Measurements from ENCODE around the gene AFF3. TPM values are rescaled to one million over a fixed set of nuclear protein-coding genes. Genes with fewer than 3 reads are reported as not detected.
"Not testable (repeated sequence)": the region's sequence is repeated elsewhere in the genome, so short reads cannot be mapped to it uniquely, and the experiment has no call there.

The AFF3 gene
- polyA plus RNA-seq, 1 donor (not counting 4 experiments of a cell fraction or from before 2014, with no cell fraction given), result not detected

DNA sequence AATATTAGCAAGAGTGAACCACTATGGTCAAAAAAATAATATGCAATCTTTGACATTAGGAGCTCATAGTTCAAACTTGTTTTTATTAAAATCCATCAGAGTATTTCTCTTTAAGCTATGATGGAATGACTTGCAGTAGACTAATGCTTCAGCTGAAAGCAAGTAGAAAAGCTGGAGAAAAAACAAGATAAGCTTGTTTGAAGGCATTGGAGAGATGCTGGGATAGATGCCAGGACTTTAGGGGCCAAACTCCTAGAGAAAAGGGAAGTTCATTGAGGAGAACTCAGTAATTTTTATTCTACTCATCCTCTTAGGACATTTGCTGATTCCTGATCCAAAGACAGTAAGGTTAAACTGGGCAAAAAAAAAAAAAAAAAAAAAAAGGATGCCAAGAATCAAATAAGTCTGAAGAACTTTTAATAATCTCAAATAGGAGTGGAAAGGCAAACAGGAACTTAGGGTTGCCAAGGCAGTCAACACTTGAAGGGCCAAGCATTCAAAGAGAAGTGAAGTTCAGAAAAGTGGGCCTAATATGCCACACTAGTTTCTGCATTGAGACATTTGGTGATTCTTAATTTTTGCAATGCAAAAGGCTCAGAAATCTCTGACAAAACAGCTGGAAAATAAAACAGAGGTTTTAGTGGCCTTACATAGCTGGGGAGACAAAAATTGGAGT is 19.7 kb upstream of the AFF3 start:
- Histone ChIP-seq H3K4me3 (ENCODE audit: control insufficient read depth in 2 of 3, extremely low read depth in 1 of 3, insufficient read depth in 2 of 3, low read depth in 1 of 3, low read length in 3 of 3) (no peak overlapping the region), H3K36me3 (ENCODE audit: control insufficient read depth in 2 of 2, extremely low read depth in 1 of 2, insufficient read depth in 2 of 2, low read length in 2 of 2) (no peaks in the 10 kb centered on the region), H4K20me1 (ENCODE audit: control insufficient read depth, extremely low read depth, insufficient read depth, low read length) (no peaks in the 10 kb centered on the region), H3K9me1 (ENCODE audit: control insufficient read depth, extremely low read depth, insufficient read depth, low read length) (no peaks in the 10 kb centered on the region), H3K4me2 (ENCODE audit: control insufficient read depth, extremely low read depth, insufficient read depth, low read depth, low read length) (no peak overlapping the region), H3K27me3 (ENCODE audit: control insufficient read depth, extremely low read depth, insufficient read depth, low read length) (no peaks in the 10 kb centered on the region), H3K9ac (ENCODE audit: control insufficient read depth, extremely low read depth, insufficient read depth, low read length) (no peak overlapping the region), H3K4me1 (ENCODE audit: control insufficient read depth, extremely low read depth, insufficient read depth, low read length) (no peaks in the 10 kb centered on the region), H2AFZ (ENCODE audit: control insufficient read depth, low read length) (no peak overlapping the region), H3K9me3 (ENCODE audit: control insufficient read depth, low read depth, low read length) (no peaks in the 10 kb centered on the region), H3K79me2 (ENCODE audit: control insufficient read depth, insufficient read depth, low read length) (no peaks in the 10 kb centered on the region), H3K27ac (ENCODE audit: control insufficient read depth, insufficient read depth, low read length) (no peak overlapping the region)
- FAIRE-seq (no peak), DNase-seq (ENCODE audit: low read depth, low spot score) (no peak)
- dilution Hi-C loops (cut with MboI; ENCODE audit: extremely low pct_ligation_motif_present, low sequenced_read_pairs), result no loop called here
- TF ChIP-seq EZH2 (IDR thresholded peaks at IDR 0.05; ENCODE audit: low read length) (no peak), CTCF (optimal IDR thresholded peaks at IDR 0.05 in 1 of 3, IDR thresholded peaks at IDR 0.05 in 1 of 3, conservative IDR thresholded peaks at IDR 0.05 in 1 of 3; ENCODE audit: extremely low read depth in 1 of 3, insufficient read depth in 2 of 3, low read length in 3 of 3) (no peak)

GRCh38 chr2:100160396-100160795 is 18.0 kb upstream of the AFF3 start:
- no peak for TF ChIP-seq CTCF (optimal IDR thresholded peaks at IDR 0.05 in 1 of 3, IDR thresholded peaks at IDR 0.05 in 1 of 3, conservative IDR thresholded peaks at IDR 0.05 in 1 of 3; ENCODE audit: extremely low read depth in 1 of 3, insufficient read depth in 2 of 3, low read length in 3 of 3)
- no peak for TF ChIP-seq EZH2 (IDR thresholded peaks at IDR 0.05; ENCODE audit: low read length)

DNA sequence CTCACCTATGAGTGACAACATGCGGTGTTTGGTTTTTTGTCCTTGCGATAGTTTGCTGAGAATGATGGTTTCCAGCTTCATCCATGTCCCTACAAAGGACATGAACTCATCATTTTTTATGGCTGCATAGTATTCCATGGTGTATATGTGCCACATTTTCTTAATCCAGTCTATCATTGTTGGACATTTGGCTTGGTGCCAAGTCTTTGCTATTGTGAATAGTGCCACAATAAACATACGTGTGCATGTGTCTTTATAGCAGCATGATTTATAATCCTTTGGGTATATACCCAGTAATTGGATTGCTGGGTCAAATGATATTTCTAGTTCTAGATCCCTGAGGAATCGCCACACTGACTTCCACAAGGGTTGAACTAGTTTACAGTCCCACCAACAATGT is 9.4 kb upstream of the AFF3 start:
- H3K36me3 ChIP-seq (ENCODE audit: control insufficient read depth in 2 of 2, extremely low read depth in 1 of 2, insufficient read depth in 2 of 2, low read length in 2 of 2); H3K27ac ChIP-seq (ENCODE audit: control insufficient read depth, insufficient read depth, low read length); FAIRE-seq; H3K9me1 ChIP-seq (ENCODE audit: control insufficient read depth, extremely low read depth, insufficient read depth, low read length); H3K4me1 ChIP-seq (ENCODE audit: control insufficient read depth, extremely low read depth, insufficient read depth, low read length); H3K4me2 ChIP-seq (ENCODE audit: control insufficient read depth, extremely low read depth, insufficient read depth, low read depth, low read length); H3K4me3 ChIP-seq (ENCODE audit: control insufficient read depth in 2 of 3, extremely low read depth in 1 of 3, insufficient read depth in 2 of 3, low read depth in 1 of 3, low read length in 3 of 3); H4K20me1 ChIP-seq (ENCODE audit: control insufficient read depth, extremely low read depth, insufficient read depth, low read length); H3K9ac ChIP-seq (ENCODE audit: control insufficient read depth, extremely low read depth, insufficient read depth, low read length); H2AFZ ChIP-seq (ENCODE audit: control insufficient read depth, low read length); H3K27me3 ChIP-seq (ENCODE audit: control insufficient read depth, extremely low read depth, insufficient read depth, low read length); H3K9me3 ChIP-seq (ENCODE audit: control insufficient read depth, low read depth, low read length); DNase-seq (ENCODE audit: low read depth, low spot score); H3K79me2 ChIP-seq (ENCODE audit: control insufficient read depth, insufficient read depth, low read length); dilution Hi-C loops (cut with MboI; ENCODE audit: extremely low pct_ligation_motif_present, low sequenced_read_pairs): not testable (repeated sequence)

More at GRCh38 chr2:100160396-100160795, 18.0 kb upstream of the AFF3 start:
- no peaks in the 10 kb centered on the region for H4K20me1 ChIP-seq (ENCODE audit: control insufficient read depth, extremely low read depth, insufficient read depth, low read length)
- H3K4me1 ChIP-seq (ENCODE audit: control insufficient read depth, extremely low read depth, insufficient read depth, low read length), result no peaks in the 10 kb centered on the region
- H3K79me2 ChIP-seq (ENCODE audit: control insufficient read depth, insufficient read depth, low read length), result no peaks in the 10 kb centered on the region
- no peaks in the 10 kb centered on the region for H3K27me3 ChIP-seq (ENCODE audit: control insufficient read depth, extremely low read depth, insufficient read depth, low read length)
- no peak overlapping the region for H3K9ac ChIP-seq (ENCODE audit: control insufficient read depth, extremely low read depth, insufficient read depth, low read length)
- H3K9me3 ChIP-seq (ENCODE audit: control insufficient read depth, low read depth, low read length), result no peaks in the 10 kb centered on the region
- no peak for DNase-seq (ENCODE audit: low read depth, low spot score)
- dilution Hi-C loops (cut with MboI; ENCODE audit: extremely low pct_ligation_motif_present, low sequenced_read_pairs), result no loop called here
- H2AFZ ChIP-seq (ENCODE audit: control insufficient read depth, low read length), result no peak overlapping the region
- no peaks in the 10 kb centered on the region for H3K36me3 ChIP-seq (ENCODE audit: control insufficient read depth in 2 of 2, extremely low read depth in 1 of 2, insufficient read depth in 2 of 2, low read length in 2 of 2)
- H3K9me1 ChIP-seq (ENCODE audit: control insufficient read depth, extremely low read depth, insufficient read depth, low read length), result no peaks in the 10 kb centered on the region
- H3K4me3 ChIP-seq (ENCODE audit: control insufficient read depth in 2 of 3, extremely low read depth in 1 of 3, insufficient read depth in 2 of 3, low read depth in 1 of 3, low read length in 3 of 3), result no peak overlapping the region
- FAIRE-seq, result no peak
- H3K27ac ChIP-seq (ENCODE audit: control insufficient read depth, insufficient read depth, low read length), result no peak overlapping the region
- no peak overlapping the region for H3K4me2 ChIP-seq (ENCODE audit: control insufficient read depth, extremely low read depth, insufficient read depth, low read depth, low read length)

Data from keratinocyte (primary cell).